Thyroid gland (tissue), 4 donors: Measurements from ENCODE around the gene ROPN1B.
"Not testable (repeated sequence)": the region's sequence is repeated elsewhere in the genome, so short reads cannot be mapped to it uniquely, and the experiment has no call there.

Experiments used
- CTCF ChIP-seq, 6 experiments: fragments of 200-600 bp in 3 of 6; fragments of 450-650 bp in 3 of 6; sonication (generic) in 3 of 6; IDR thresholded peaks; one replicate each; pipeline ENCODE4 v1.5.1; 2016 to 2019; ENCODE audit warnings: antibody characterized with exemption in 6 of 6, mild to moderate bottlenecking in 2 of 6, inconsistent platforms in 1 of 6, moderate library complexity in 1 of 6
- POLR2A ChIP-seq, 2 donors: fragments of 450-650 bp; IDR thresholded peaks; one replicate each; pipeline ENCODE4 v1.6.1; 2017; ENCODE audit warnings: antibody characterized with exemption in 2 of 2, mild to moderate bottlenecking in 2 of 2, moderate library complexity in 1 of 2

GRCh38 chr3:125920191-125920590, 48.8 kb upstream of the ROPN1B start:
- TF ChIP-seq CTCF, POLR2A (IDR thresholded peaks at IDR 0.05): not testable (repeated sequence)
